H9 (cell line): ENCODE measurements around the gene NBPF11. TPM values are rescaled to one million over a fixed set of nuclear protein-coding genes. Genes with fewer than 3 reads are reported as not detected.
"Not testable (repeated sequence)": the region's sequence is repeated elsewhere in the genome, so short reads cannot be mapped to it uniquely, and the experiment has no call there.

Experiments used
- DNase-seq: peaks from one replicate; pipeline ENCODE4 v3.0.0-alpha.2; 2017
- H2AFZ ChIP-seq: one replicate; pipeline ENCODE4 v1.6.1; 2013; ENCODE audit warnings: mild to moderate bottlenecking, low read length, control low read depth, moderate library complexity
- H2AK5ac ChIP-seq: 2 replicates; pipeline ENCODE4 v1.6.1; 2013; ENCODE audit warnings: low read length, control low read depth, mixed read lengths; ENCODE audit not compliant: insufficient read length
- H2BK120ac ChIP-seq: one replicate; pipeline ENCODE4 v1.6.1; 2013; ENCODE audit warnings: low read depth, mild to moderate bottlenecking, low read length, control low read depth, inconsistent platforms; ENCODE audit not compliant: poor library complexity, severe bottlenecking
- H2BK12ac ChIP-seq: 2 replicates; pipeline ENCODE4 v1.6.1; 2013; ENCODE audit warnings: low read length, control low read depth, mixed read lengths, low read depth; ENCODE audit not compliant: insufficient read length
- H2BK15ac ChIP-seq: 2 replicates; pipeline ENCODE4 v1.6.1; 2013; ENCODE audit warnings: low read depth, low read length, control low read depth
- H2BK20ac ChIP-seq: one replicate; pipeline ENCODE4 v1.6.1; 2013; ENCODE audit warnings: low read depth, mild to moderate bottlenecking, low read length, control low read depth, inconsistent platforms; ENCODE audit not compliant: poor library complexity, severe bottlenecking
- H2BK5ac ChIP-seq: 2 replicates; pipeline ENCODE4 v1.6.1; 2013; ENCODE audit warnings: low read length, control low read depth, mixed read lengths; ENCODE audit not compliant: insufficient read length
- H3K14ac ChIP-seq: 2 replicates; pipeline ENCODE4 v1.6.1; 2013; ENCODE audit warnings: low read length, control low read depth; ENCODE audit not compliant: insufficient read depth
- H3K18ac ChIP-seq: 2 replicates; pipeline ENCODE4 v1.6.1; 2013; ENCODE audit warnings: low read depth, mild to moderate bottlenecking, mixed read lengths, low read length, control low read depth; ENCODE audit not compliant: insufficient read length
- H3K23ac ChIP-seq: 2 replicates; pipeline ENCODE4 v1.6.1; 2013; ENCODE audit warnings: low read length, control low read depth, mixed read lengths, low read depth; ENCODE audit not compliant: insufficient read length
- H3K23me2 ChIP-seq: 2 replicates; pipeline ENCODE4 v1.6.1; 2013; ENCODE audit warnings: low read depth, mild to moderate bottlenecking, mixed read lengths, low read length, control low read depth; ENCODE audit not compliant: insufficient read length, poor library complexity, severe bottlenecking
- H3K27ac ChIP-seq: 2 replicates; pipeline ENCODE4 v1.5.1; 2013; ENCODE audit warnings: low read length, control low read depth, mixed read lengths, low read depth; ENCODE audit not compliant: insufficient read length
- H3K27me3 ChIP-seq: 2 replicates; pipeline ENCODE4 v1.6.1; 2013; ENCODE audit warnings: low read length, control low read depth, inconsistent platforms; ENCODE audit not compliant: insufficient read depth
- H3K4ac ChIP-seq: 2 replicates; pipeline ENCODE4 v1.6.1; 2013; ENCODE audit warnings: low read depth, mild to moderate bottlenecking, control low read depth, inconsistent platforms, low read length, moderate library complexity
- H3K4me1 ChIP-seq: 2 replicates; pipeline ENCODE4 v1.6.1; 2013; ENCODE audit warnings: low read length, control low read depth, inconsistent platforms; ENCODE audit not compliant: insufficient read depth
- H3K4me2 ChIP-seq: 2 replicates; pipeline ENCODE4 v1.6.1; 2013; ENCODE audit warnings: low read length, control low read depth, mixed read lengths; ENCODE audit not compliant: insufficient read length, insufficient read depth
- H3K56ac ChIP-seq: 2 replicates; pipeline ENCODE4 v1.6.1; 2013; ENCODE audit warnings: low read depth, mild to moderate bottlenecking, mixed read lengths, low read length, control low read depth; ENCODE audit not compliant: insufficient read length
- H3K79me1 ChIP-seq: 2 replicates; pipeline ENCODE4 v1.6.1; 2013; ENCODE audit warnings: low read depth, mild to moderate bottlenecking, moderate library complexity, low read length, control low read depth, inconsistent platforms; ENCODE audit not compliant: insufficient read depth, poor library complexity, severe bottlenecking
- H3K79me2 ChIP-seq: 2 replicates; pipeline ENCODE4 v1.6.1; 2013; ENCODE audit warnings: low read length, control low read depth, inconsistent platforms; ENCODE audit not compliant: insufficient read depth
- H3K9ac ChIP-seq: 2 replicates; pipeline ENCODE4 v1.6.1; 2013; ENCODE audit warnings: low read length, control low read depth, mixed read lengths; ENCODE audit not compliant: insufficient read length; ENCODE audit errors: extremely low read depth
- H3K9me3 ChIP-seq: one replicate; pipeline ENCODE4 v1.6.1; 2013; ENCODE audit warnings: low read depth, low read length, inconsistent platforms; ENCODE audit not compliant: control insufficient read depth
- H3T11ph ChIP-seq: one replicate; pipeline ENCODE4 v1.6.1; 2013; ENCODE audit warnings: mild to moderate bottlenecking, low read length, control low read depth, inconsistent platforms
- H4K20me1 ChIP-seq: one replicate; pipeline ENCODE4 v1.6.1; 2013; ENCODE audit not compliant: control insufficient read depth, insufficient read length, insufficient read depth
- H4K5ac ChIP-seq: 2 replicates; pipeline ENCODE4 v1.6.1; 2013; ENCODE audit warnings: low read depth, mild to moderate bottlenecking, mixed read lengths, low read length, control low read depth; ENCODE audit not compliant: insufficient read length
- H4K8ac ChIP-seq: replicated peaks from 2 replicates; pipeline ENCODE4 v1.6.1; 2013; ENCODE audit warnings: low read length, control low read depth, mixed read lengths, low read depth; ENCODE audit not compliant: insufficient read length
- H4K91ac ChIP-seq: 2 replicates; pipeline ENCODE4 v1.6.1; 2013; ENCODE audit warnings: low read depth, mild to moderate bottlenecking, moderate library complexity, mixed read lengths, low read length, control low read depth; ENCODE audit not compliant: insufficient read length
- H3K27ac Mint-ChIP-seq, 3 experiments: 2 replicates in 2 of 3; 3 replicates in 1 of 3; pipeline ENCODE4 v1.8.0; 2020 to 2021; ENCODE audit warnings: mixed read lengths in 3 of 3, mild to moderate bottlenecking in 1 of 3, moderate library complexity in 1 of 3
- H3K27me3 Mint-ChIP-seq: 2 replicates; pipeline ENCODE4 v1.8.0; 2021; ENCODE audit warnings: low read depth, mild to moderate bottlenecking, moderate library complexity, mixed read lengths
- H3K36me3 Mint-ChIP-seq, 3 experiments: 2 replicates in 2 of 3; 3 replicates in 1 of 3; pipeline ENCODE4 v1.8.0; 2020 to 2021; ENCODE audit warnings: low read depth in 3 of 3, mixed read lengths in 3 of 3; ENCODE audit not compliant: insufficient read depth in 1 of 3
- H3K4me1 Mint-ChIP-seq, 2 experiments: 2 replicates each; pipeline ENCODE4 v1.8.0; 2020; ENCODE audit warnings: mixed read lengths in 2 of 2
- H3K4me3 Mint-ChIP-seq, 2 experiments: 2 replicates in 1 of 2; 3 replicates in 1 of 2; pipeline ENCODE4 v1.8.0; 2020 to 2021; ENCODE audit warnings: mild to moderate bottlenecking in 2 of 2, mixed read lengths in 2 of 2, moderate library complexity in 1 of 2
- H3K9me3 Mint-ChIP-seq, 2 experiments: 2 replicates in 1 of 2; 3 replicates in 1 of 2; pipeline ENCODE4 v1.8.0; 2020; ENCODE audit warnings: mild to moderate bottlenecking in 2 of 2, mixed read lengths in 2 of 2, moderate library complexity in 1 of 2
- WGBS: extraction: QIAGEN DNeasy Blood & Tissue Kit; methylation state at CpG from one replicate; pipeline ENCODE4 v1.1.7; 2013; ENCODE audit warnings: missing lambda C conversion rate, low lambda C conversion rate, mixed read lengths; ENCODE audit not compliant: insufficient read length; ENCODE audit errors: extremely low coverage; 5-methylcytosine and 5-hydroxymethylcytosine counted together
- total RNA-seq: library from RNA; stranded (reverse); gene quantifications from 2 replicates; pipeline ENCODE4 v1.2.1, GENCODE V29; 2021

Gene NBPF11
- total RNA-seq, 1 experiment from 2014 or later, result 9.2 TPM

DNA sequence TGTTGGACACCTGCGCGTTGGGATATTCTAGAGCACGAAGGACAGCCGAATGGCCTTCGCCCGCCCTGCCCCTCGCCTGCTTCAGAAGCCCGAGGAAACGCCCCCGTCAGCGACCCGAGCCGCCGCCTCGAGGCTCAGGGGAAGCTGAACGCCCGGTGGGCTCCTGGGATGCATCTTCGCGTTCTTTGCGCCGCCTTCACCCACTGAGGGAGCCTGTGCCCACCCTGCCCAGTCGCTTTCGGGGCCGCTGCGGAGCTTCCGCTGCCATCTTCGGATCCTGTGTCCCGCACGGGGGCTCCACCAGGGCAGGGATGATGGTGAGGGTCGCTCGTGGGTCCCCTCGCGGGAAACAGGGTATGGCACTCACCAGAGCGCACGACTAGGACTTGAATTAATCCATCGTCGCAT, 91.8 kb downstream of the NBPF11 start:
- not testable (repeated sequence) for H2BK120ac ChIP-seq, H3K9me3 Mint-ChIP-seq, H3K4me3 Mint-ChIP-seq, H4K5ac ChIP-seq, H2BK15ac ChIP-seq, H3K27me3 ChIP-seq, H3K14ac ChIP-seq, H2BK20ac ChIP-seq, H4K91ac ChIP-seq, H3K56ac ChIP-seq, H4K8ac ChIP-seq, H2BK5ac ChIP-seq, H2BK12ac ChIP-seq, H3K9me3 ChIP-seq, H3K4me1 Mint-ChIP-seq, H3K27ac ChIP-seq, H2AFZ ChIP-seq, H3K27ac Mint-ChIP-seq, DNase-seq, H3K4ac ChIP-seq, H3K79me1 ChIP-seq, H3K27me3 Mint-ChIP-seq, H3K9ac ChIP-seq, H3K4me1 ChIP-seq, H4K20me1 ChIP-seq, H3T11ph ChIP-seq, H3K18ac ChIP-seq, H3K79me2 ChIP-seq, H3K23ac ChIP-seq, H2AK5ac ChIP-seq, H3K23me2 ChIP-seq, H3K36me3 Mint-ChIP-seq, H3K4me2 ChIP-seq
- no CpG with 5 or more reads among the region's 37 CpGs for WGBS

DNA sequence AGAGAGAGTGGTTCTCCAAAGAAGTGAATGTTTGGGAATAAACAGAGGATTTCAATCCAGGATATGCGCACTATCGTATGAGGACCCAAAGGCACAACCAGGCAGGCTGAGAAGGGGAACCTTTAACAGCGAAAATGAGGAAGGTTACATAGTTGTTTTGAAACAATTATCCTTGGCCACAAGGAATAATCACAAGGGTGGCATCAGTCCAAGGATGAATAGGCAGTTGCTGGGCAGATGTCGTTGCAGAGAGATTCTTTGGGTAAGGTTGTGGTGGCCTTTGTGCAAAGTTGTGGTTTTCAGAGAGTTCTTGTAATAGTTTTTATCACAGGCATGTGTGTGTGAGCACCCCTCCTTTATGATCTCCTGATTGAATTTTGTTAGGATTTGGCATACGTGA, 94.7 kb downstream of the NBPF11 start:
- not testable (repeated sequence) for H2BK120ac ChIP-seq, H2BK20ac ChIP-seq, H3K9me3 Mint-ChIP-seq, H2BK12ac ChIP-seq, H3K9ac ChIP-seq, H3T11ph ChIP-seq, H3K9me3 ChIP-seq, H2AK5ac ChIP-seq, H3K79me2 ChIP-seq, H2AFZ ChIP-seq, H3K79me1 ChIP-seq, H3K36me3 Mint-ChIP-seq, H3K4ac ChIP-seq, H3K14ac ChIP-seq, H4K8ac ChIP-seq, H2BK15ac ChIP-seq, H3K4me2 ChIP-seq, H3K4me1 ChIP-seq, H3K4me3 Mint-ChIP-seq, H3K23me2 ChIP-seq, DNase-seq, H3K4me1 Mint-ChIP-seq, H3K27ac Mint-ChIP-seq, H4K20me1 ChIP-seq, H4K91ac ChIP-seq, H4K5ac ChIP-seq, H3K27me3 Mint-ChIP-seq, H2BK5ac ChIP-seq, H3K27me3 ChIP-seq, H3K18ac ChIP-seq, H3K56ac ChIP-seq, H3K27ac ChIP-seq, H3K23ac ChIP-seq
- no CpG with 5 or more reads among the region's 5 CpGs for WGBS

Other genes with a start within 250 kb of the NBPF11 start
- gene GJA8, start 249.5 kb downstream of the NBPF11 start, total RNA-seq, result not detected in 2 replicates
- gene GPR89B, start 223.9 kb downstream of the NBPF11 start, total RNA-seq, result 15.1 and 15.4 TPM in 2 replicates